ENCODE measurements around the gene CLPSL2.
A peak's percentile ranks its signal among the peaks of the same experiment; 100 is the strongest.

CLPSL2 gene

DNA sequence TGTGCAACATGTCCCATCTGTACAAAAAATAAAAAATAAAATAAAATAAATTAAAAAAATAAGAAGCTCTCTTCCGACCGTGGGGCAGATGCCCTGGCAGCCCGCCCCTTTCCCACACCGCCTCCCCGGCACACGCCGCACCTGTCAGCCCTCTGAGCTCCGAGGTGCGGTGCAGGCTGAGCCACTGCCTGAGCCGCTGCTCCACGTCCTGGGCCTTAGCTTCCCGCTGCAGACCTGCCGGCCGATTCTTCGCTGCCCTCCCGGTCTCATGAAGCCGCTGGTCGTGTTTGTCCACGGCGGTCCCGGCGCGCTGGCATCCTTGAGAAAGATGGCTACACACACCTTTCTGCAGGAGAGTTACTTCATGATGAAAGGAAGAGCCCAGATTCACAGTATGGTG lies 10.7 kb upstream of the CLPSL2 start:
- Histone ChIP-seq H3K4me3 (ENCODE audit: insufficient read length, low read depth) (no peak overlapping the region), H3K9ac (ENCODE audit: insufficient read length, low read depth) (no peak overlapping the region), H3K27me3 (ENCODE audit: insufficient read depth, insufficient read length) (no peaks in the 10 kb centered on the region), H3K36me3 (ENCODE audit: insufficient read depth, insufficient read length, low read length) (no peaks in the 10 kb centered on the region), H3K9me3 (ENCODE audit: insufficient read depth, low read length) (no peaks in the 10 kb centered on the region), H3K4me1 (ENCODE audit: insufficient read depth, insufficient read length) (no peaks in the 10 kb centered on the region)
- TF ChIP-seq YY1 (IDR thresholded peaks at IDR 0.05; ENCODE audit: insufficient read depth, insufficient read length) = no peak
- TF ChIP-seq SUZ12 (IDR thresholded peaks at IDR 0.05; ENCODE audit: extremely low read depth, insufficient read depth, insufficient read length) = no peak
- no peak for TF ChIP-seq ZNF274 (IDR thresholded peaks at IDR 0.05; ENCODE audit: low read depth, low read length)
- DNase-seq (ENCODE audit: low read depth, low spot score) = no peak

DNA sequence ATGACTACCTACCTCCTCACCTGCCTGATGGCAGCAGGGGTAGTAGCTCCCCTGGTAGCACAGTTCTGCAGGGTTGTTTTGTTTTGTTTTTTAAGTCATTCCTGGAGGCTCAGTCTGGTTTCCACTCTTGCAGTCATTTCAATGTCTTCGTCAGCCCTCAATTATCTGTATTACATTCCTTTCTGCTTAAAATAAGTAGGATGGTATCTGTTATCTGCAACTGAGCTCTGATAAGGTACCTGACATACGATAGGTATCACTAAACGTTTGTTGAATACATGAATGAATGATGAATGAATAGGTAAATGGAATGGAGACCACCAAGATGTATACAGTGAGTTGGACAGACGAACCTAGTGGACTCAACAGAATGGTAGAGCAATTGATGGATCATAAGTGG lies 7.2 kb upstream of the CLPSL2 start:
- TF ChIP-seq ZNF274 (IDR thresholded peaks at IDR 0.05; ENCODE audit: low read depth, low read length) (no peak), SUZ12 (IDR thresholded peaks at IDR 0.05; ENCODE audit: extremely low read depth, insufficient read depth, insufficient read length) (no peak), YY1 (IDR thresholded peaks at IDR 0.05; ENCODE audit: insufficient read depth, insufficient read length) (no peak)
- Histone ChIP-seq H3K4me1 (ENCODE audit: insufficient read depth, insufficient read length) (peaks cover 5% of the 10 kb centered on the region), H3K9ac (ENCODE audit: insufficient read length, low read depth) (no peak overlapping the region), H3K9me3 (ENCODE audit: insufficient read depth, low read length) (no peaks in the 10 kb centered on the region), H3K27me3 (ENCODE audit: insufficient read depth, insufficient read length) (no peaks in the 10 kb centered on the region), H3K4me3 (ENCODE audit: insufficient read length, low read depth) (no peak overlapping the region), H3K36me3 (ENCODE audit: insufficient read depth, insufficient read length, low read length) (no peaks in the 10 kb centered on the region)
- DNase-seq (ENCODE audit: low read depth, low spot score) = no peak

DNA sequence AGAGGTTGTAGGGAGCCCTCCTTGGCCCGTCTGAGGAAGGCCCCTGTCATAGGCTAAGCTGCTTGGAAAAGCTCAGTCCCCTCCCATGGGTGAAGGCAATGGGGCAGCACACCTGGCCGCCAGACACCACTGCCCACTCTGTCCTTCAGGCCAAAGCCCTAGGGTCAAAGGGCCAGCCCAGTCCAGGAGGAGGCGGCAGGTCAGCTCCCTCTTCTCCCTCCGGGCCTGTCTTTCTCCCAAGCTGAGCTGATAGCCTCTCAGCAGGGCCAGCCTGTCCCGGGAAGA lies 5.1 kb upstream of the CLPSL2 start:
- H3K9me3 ChIP-seq (ENCODE audit: insufficient read depth, low read length) = no peaks in the 10 kb centered on the region
- H3K9ac ChIP-seq (ENCODE audit: insufficient read length, low read depth) = no peak overlapping the region
- peaks cover 5% of the 10 kb centered on the region for H3K4me1 ChIP-seq (ENCODE audit: insufficient read depth, insufficient read length)
- TF ChIP-seq ZNF274 (IDR thresholded peaks at IDR 0.05; ENCODE audit: low read depth, low read length) (no peak), SUZ12 (IDR thresholded peaks at IDR 0.05; ENCODE audit: extremely low read depth, insufficient read depth, insufficient read length) (no peak), YY1 (IDR thresholded peaks at IDR 0.05; ENCODE audit: insufficient read depth, insufficient read length) (no peak)
- H3K27me3 ChIP-seq (ENCODE audit: insufficient read depth, insufficient read length) = no peaks in the 10 kb centered on the region
- no peak for DNase-seq (ENCODE audit: low read depth, low spot score)
- H3K36me3 ChIP-seq (ENCODE audit: insufficient read depth, insufficient read length, low read length) = no peaks in the 10 kb centered on the region
- no peak overlapping the region for H3K4me3 ChIP-seq (ENCODE audit: insufficient read length, low read depth)

DNA sequence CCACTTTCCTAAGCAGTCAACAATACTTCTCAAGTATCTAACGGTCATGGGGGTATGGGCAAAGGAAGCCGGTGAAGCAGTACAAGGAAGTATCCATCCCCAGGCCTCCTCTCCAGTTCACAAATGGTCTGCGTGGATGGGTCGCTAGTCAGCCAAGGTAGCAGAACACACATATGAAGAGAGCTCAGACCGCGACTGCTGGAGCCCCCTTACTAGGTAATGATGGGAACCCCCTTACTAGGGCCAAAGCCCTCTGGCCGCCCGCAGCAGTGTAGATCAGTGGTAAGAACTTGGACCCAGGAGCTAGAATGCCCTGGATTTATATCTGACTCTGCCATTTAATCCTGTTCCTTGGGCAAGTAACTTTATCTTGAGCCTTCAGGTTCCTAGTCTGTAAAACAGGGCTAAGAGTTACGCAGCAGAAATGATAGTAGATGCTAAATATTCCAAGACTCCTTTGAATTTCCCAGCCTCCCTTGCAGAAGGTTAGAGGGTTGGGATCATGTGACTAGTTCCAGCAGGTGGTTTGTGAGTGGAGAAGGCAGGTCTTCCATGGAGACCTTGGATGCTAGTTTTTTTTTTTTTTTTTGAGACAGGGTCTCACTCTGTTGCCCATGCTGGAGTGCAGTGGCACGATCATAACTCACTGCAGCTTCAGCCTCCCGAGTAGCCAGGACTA lies 2.1 kb upstream of the CLPSL2 start:
- no peak for TF ChIP-seq YY1 (IDR thresholded peaks at IDR 0.05; ENCODE audit: insufficient read depth, insufficient read length)
- TF ChIP-seq ZNF274 (IDR thresholded peaks at IDR 0.05; ENCODE audit: low read depth, low read length) = no peak
- no peak for TF ChIP-seq SUZ12 (IDR thresholded peaks at IDR 0.05; ENCODE audit: extremely low read depth, insufficient read depth, insufficient read length)
- H3K4me3 ChIP-seq (ENCODE audit: insufficient read length, low read depth) = no peak overlapping the region
- peaks cover 3% of the 10 kb centered on the region for H3K27me3 ChIP-seq (ENCODE audit: insufficient read depth, insufficient read length)
- DNase-seq (ENCODE audit: low read depth, low spot score) = no peak
- peaks cover 5% of the 10 kb centered on the region for H3K4me1 ChIP-seq (ENCODE audit: insufficient read depth, insufficient read length)
- no peak overlapping the region for H3K9ac ChIP-seq (ENCODE audit: insufficient read length, low read depth)
- no peaks in the 10 kb centered on the region for H3K9me3 ChIP-seq (ENCODE audit: insufficient read depth, low read length)
- H3K36me3 ChIP-seq (ENCODE audit: insufficient read depth, insufficient read length, low read length) = no peaks in the 10 kb centered on the region

DNA sequence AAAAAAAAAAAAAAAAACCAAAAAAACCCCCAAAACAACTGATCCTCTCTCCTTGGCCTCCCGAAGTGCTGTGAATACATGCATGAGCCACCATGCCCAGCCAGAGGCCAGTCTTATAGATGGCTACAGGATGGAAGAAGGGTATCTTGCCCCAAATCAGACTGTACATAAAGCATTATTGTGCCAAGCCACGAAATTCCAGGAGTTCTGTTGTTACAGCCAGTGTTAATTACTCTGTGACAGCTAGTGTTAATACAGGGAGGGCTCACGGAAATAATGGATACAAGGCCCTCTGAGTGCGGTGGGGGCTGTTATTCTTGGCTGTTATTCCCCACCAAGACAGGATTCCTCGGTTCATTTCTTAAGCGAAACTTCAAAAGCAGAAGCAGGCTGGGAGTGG lies 1.4 kb upstream of the CLPSL2 start:
- DNase-seq (ENCODE audit: low read depth, low spot score) = no peak
- TF ChIP-seq SUZ12 (IDR thresholded peaks at IDR 0.05; ENCODE audit: extremely low read depth, insufficient read depth, insufficient read length) (no peak), ZNF274 (IDR thresholded peaks at IDR 0.05; ENCODE audit: low read depth, low read length) (no peak), YY1 (IDR thresholded peaks at IDR 0.05; ENCODE audit: insufficient read depth, insufficient read length) (no peak)

DNA sequence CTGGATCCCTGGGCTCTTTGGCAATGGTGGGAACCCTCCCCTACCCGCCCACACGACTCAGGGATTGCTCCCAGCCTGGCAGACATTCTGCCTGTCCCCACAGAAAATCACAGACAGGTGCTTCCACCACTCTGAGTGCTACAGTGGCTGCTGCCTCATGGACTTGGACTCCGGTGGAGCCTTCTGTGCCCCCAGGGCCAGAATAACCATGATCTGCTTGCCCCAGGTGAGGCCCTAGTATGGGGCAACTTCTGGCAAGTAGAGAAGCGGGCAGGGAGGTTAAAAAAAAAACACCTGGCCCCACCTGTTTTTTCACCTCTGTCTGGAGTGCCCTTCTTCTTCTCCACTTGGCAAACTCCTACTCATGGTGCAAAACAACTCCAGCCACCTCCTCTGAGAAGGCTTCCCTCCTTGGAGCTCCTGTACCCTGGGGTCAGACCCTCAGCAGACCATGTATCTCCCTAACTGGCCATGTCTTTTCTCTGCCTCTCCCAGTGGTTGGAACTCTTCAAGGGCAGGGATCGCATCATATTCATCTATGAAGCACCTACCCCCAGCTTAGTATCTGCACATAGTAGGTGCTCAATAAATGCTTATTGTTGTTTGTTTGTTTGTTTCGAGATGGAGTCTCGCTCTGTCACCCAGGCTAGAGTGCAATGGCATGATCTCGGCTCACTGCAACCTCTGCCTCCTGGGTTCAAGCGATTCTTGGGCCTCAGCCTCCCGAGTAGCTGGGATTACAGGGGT lies 1.1 kb downstream of the CLPSL2 start:
- H3K4me3 ChIP-seq (ENCODE audit: insufficient read length, low read depth) = no peak overlapping the region
- no peaks in the 10 kb centered on the region for H3K36me3 ChIP-seq (ENCODE audit: insufficient read depth, insufficient read length, low read length)
- H3K9me3 ChIP-seq (ENCODE audit: insufficient read depth, low read length) = no peaks in the 10 kb centered on the region
- H3K4me1 ChIP-seq (ENCODE audit: insufficient read depth, insufficient read length) = no peaks in the 10 kb centered on the region
- H3K9ac ChIP-seq (ENCODE audit: insufficient read length, low read depth) = peak overlapping the region; percentile 42
- no peak for DNase-seq (ENCODE audit: low read depth, low spot score)
- no peak for TF ChIP-seq YY1 (IDR thresholded peaks at IDR 0.05; ENCODE audit: insufficient read depth, insufficient read length)
- TF ChIP-seq ZNF274 (IDR thresholded peaks at IDR 0.05; ENCODE audit: low read depth, low read length) = no peak
- no peak for TF ChIP-seq SUZ12 (IDR thresholded peaks at IDR 0.05; ENCODE audit: extremely low read depth, insufficient read depth, insufficient read length)
- peaks cover 3% of the 10 kb centered on the region for H3K27me3 ChIP-seq (ENCODE audit: insufficient read depth, insufficient read length)

More for the DNA sequence above, 1.4 kb upstream of the CLPSL2 start:
- peaks cover 3% of the 10 kb centered on the region for H3K27me3 ChIP-seq (ENCODE audit: insufficient read depth, insufficient read length)
- H3K4me1 ChIP-seq (ENCODE audit: insufficient read depth, insufficient read length) = peaks cover 5% of the 10 kb centered on the region
- no peaks in the 10 kb centered on the region for H3K36me3 ChIP-seq (ENCODE audit: insufficient read depth, insufficient read length, low read length)
- H3K9me3 ChIP-seq (ENCODE audit: insufficient read depth, low read length) = no peaks in the 10 kb centered on the region
- no peak overlapping the region for H3K4me3 ChIP-seq (ENCODE audit: insufficient read length, low read depth)
- H3K9ac ChIP-seq (ENCODE audit: insufficient read length, low read depth) = no peak overlapping the region

DNA sequence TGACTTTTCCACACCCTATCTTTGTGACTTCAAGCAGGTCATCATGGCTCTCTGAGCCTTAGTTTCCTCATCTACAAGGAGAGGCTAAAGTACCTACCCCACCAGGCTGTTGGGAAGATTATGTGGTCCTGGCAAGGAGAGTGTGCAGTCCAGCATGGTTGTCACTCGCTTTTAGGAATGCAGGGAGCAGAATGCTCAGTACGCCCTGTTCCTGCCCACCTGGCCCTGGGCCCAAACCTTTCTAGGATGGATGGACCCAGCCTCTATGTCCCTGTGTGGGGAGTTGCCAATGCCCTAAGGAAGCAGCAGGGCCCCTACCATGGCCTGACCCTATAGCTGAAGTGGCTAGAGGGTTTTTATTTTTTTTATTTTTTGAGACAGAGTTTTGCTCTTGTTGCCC lies 2.0 kb downstream of the CLPSL2 start:
- Histone ChIP-seq H3K36me3 (ENCODE audit: insufficient read depth, insufficient read length, low read length) (no peaks in the 10 kb centered on the region), H3K4me3 (ENCODE audit: insufficient read length, low read depth) (no peak overlapping the region), H3K9ac (ENCODE audit: insufficient read length, low read depth) (no peak overlapping the region), H3K9me3 (ENCODE audit: insufficient read depth, low read length) (no peaks in the 10 kb centered on the region), H3K27me3 (ENCODE audit: insufficient read depth, insufficient read length) (peaks cover 3% of the 10 kb centered on the region), H3K4me1 (ENCODE audit: insufficient read depth, insufficient read length) (no peaks in the 10 kb centered on the region)
- no peak for TF ChIP-seq SUZ12 (IDR thresholded peaks at IDR 0.05; ENCODE audit: extremely low read depth, insufficient read depth, insufficient read length)
- TF ChIP-seq YY1 (IDR thresholded peaks at IDR 0.05; ENCODE audit: insufficient read depth, insufficient read length) = no peak
- no peak for TF ChIP-seq ZNF274 (IDR thresholded peaks at IDR 0.05; ENCODE audit: low read depth, low read length)
- DNase-seq (ENCODE audit: low read depth, low spot score) = no peak

Measured in NT2/D1 (cell line).